ENCODE data around the gene IGF2. TPM values are rescaled to one million over a fixed set of nuclear protein-coding genes. Genes with fewer than 3 reads are reported as not detected.

IGF2 gene
- polyA plus RNA-seq, 1 donor (not counting 4 experiments of a cell fraction or from before 2014, with no cell fraction given) = not detected

GRCh38 chr11:2153581-2154194 is 14.5 kb upstream of the IGF2 start:
- Histone ChIP-seq H3K79me2 (ENCODE audit: control insufficient read depth, insufficient read depth, low read length) (no peaks in the 10 kb centered on the region), H3K27me3 (ENCODE audit: control insufficient read depth, extremely low read depth, insufficient read depth, low read length) (peaks cover 28% of the 10 kb centered on the region), H3K9ac (ENCODE audit: control insufficient read depth, extremely low read depth, insufficient read depth, low read length) (no peak overlapping the region), H3K27ac (ENCODE audit: control insufficient read depth, insufficient read depth, low read length) (no peak overlapping the region), H3K9me1 (ENCODE audit: control insufficient read depth, extremely low read depth, insufficient read depth, low read length) (no peaks in the 10 kb centered on the region), H4K20me1 (ENCODE audit: control insufficient read depth, extremely low read depth, insufficient read depth, low read length) (peaks cover 3% of the 10 kb centered on the region), H3K36me3 (ENCODE audit: control insufficient read depth in 2 of 2, extremely low read depth in 1 of 2, insufficient read depth in 2 of 2, low read length in 2 of 2) (no peaks in the 10 kb centered on the region), H2AFZ (ENCODE audit: control insufficient read depth, low read length) (no peak overlapping the region), H3K4me3 (ENCODE audit: control insufficient read depth in 2 of 3, extremely low read depth in 1 of 3, insufficient read depth in 2 of 3, low read depth in 1 of 3, low read length in 3 of 3) (no peak overlapping the region), H3K4me2 (ENCODE audit: control insufficient read depth, extremely low read depth, insufficient read depth, low read depth, low read length) (no peak overlapping the region), H3K9me3 (ENCODE audit: control insufficient read depth, low read depth, low read length) (no peaks in the 10 kb centered on the region), H3K4me1 (ENCODE audit: control insufficient read depth, extremely low read depth, insufficient read depth, low read length) (peaks cover 5% of the 10 kb centered on the region)
- FAIRE-seq (no peak), DNase-seq (ENCODE audit: low read depth, low spot score) (no peak)
- dilution Hi-C loops (cut with MboI; ENCODE audit: extremely low pct_ligation_motif_present, low sequenced_read_pairs) = no loop called here
- TF ChIP-seq, protein P1, sequence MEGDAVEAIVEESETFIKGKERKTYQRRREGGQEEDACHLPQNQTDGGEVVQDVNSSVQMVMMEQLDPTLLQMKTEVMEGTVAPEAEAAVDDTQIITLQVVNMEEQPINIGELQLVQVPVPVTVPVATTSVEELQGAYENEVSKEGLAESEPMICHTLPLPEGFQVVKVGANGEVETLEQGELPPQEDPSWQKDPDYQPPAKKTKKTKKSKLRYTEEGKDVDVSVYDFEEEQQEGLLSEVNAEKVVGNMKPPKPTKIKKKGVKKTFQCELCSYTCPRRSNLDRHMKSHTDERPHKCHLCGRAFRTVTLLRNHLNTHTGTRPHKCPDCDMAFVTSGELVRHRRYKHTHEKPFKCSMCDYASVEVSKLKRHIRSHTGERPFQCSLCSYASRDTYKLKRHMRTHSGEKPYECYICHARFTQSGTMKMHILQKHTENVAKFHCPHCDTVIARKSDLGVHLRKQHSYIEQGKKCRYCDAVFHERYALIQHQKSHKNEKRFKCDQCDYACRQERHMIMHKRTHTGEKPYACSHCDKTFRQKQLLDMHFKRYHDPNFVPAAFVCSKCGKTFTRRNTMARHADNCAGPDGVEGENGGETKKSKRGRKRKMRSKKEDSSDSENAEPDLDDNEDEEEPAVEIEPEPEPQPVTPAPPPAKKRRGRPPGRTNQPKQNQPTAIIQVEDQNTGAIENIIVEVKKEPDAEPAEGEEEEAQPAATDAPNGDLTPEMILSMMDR (optimal IDR thresholded peaks at IDR 0.05 in 1 of 3, IDR thresholded peaks at IDR 0.05 in 1 of 3, conservative IDR thresholded peaks at IDR 0.05 in 1 of 3; ENCODE audit: extremely low read depth in 1 of 3, insufficient read depth in 2 of 3, low read length in 3 of 3) = no peak
- TF ChIP-seq EZH2 (IDR thresholded peaks at IDR 0.05; ENCODE audit: low read length) = no peak

DNA sequence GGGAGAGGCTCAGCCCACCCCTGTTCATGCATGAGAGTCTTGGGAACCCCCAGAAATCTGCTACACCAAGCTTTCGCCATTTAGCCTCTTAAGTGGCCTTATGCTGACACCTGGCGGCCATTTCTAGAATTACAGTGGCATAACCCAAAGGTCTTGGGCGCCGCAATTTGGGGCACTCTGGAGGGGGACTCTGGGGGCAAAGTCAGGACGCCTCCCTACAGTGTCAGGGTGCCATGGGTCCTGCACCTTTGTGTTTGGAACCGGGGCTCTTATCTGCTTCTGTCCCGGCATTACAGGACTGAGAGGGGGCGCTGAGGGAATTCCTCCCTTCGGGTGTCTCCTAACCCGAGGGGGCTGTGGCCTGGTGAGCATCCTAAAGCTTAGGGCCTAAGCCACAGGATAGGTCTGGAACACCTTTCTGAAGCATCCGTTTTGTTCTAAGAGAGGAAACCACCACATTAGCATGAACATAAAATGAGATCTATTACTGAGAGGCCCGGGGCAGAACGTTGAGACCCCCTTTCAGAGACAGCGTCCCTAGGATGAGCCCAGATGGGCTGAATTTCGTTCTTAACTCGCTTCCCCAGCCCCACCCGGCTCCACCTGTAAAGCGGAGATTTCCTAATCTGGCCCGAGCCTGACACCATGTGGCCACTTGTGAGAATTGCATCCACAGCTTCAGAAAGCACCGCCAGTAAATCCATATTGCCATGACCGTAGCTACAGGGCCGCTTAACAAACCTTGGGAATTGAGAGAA is 12.5 kb upstream of the IGF2 start:
- dilution Hi-C loops (cut with MboI; ENCODE audit: extremely low pct_ligation_motif_present, low sequenced_read_pairs) = no loop called here
- no peak for DNase-seq (ENCODE audit: low read depth, low spot score)
- Histone ChIP-seq H3K9ac (ENCODE audit: control insufficient read depth, extremely low read depth, insufficient read depth, low read length) (no peak overlapping the region), H3K4me3 (ENCODE audit: control insufficient read depth in 2 of 3, extremely low read depth in 1 of 3, insufficient read depth in 2 of 3, low read depth in 1 of 3, low read length in 3 of 3) (no peak overlapping the region), H3K4me2 (ENCODE audit: control insufficient read depth, extremely low read depth, insufficient read depth, low read depth, low read length) (no peak overlapping the region), H4K20me1 (ENCODE audit: control insufficient read depth, extremely low read depth, insufficient read depth, low read length) (peaks cover 3% of the 10 kb centered on the region), H3K9me1 (ENCODE audit: control insufficient read depth, extremely low read depth, insufficient read depth, low read length) (no peaks in the 10 kb centered on the region), H3K9me3 (ENCODE audit: control insufficient read depth, low read depth, low read length) (no peaks in the 10 kb centered on the region), H3K79me2 (ENCODE audit: control insufficient read depth, insufficient read depth, low read length) (no peaks in the 10 kb centered on the region), H3K27me3 (ENCODE audit: control insufficient read depth, extremely low read depth, insufficient read depth, low read length) (peaks cover 48% of the 10 kb centered on the region), H3K36me3 (ENCODE audit: control insufficient read depth in 2 of 2, extremely low read depth in 1 of 2, insufficient read depth in 2 of 2, low read length in 2 of 2) (no peaks in the 10 kb centered on the region), H3K27ac (ENCODE audit: control insufficient read depth, insufficient read depth, low read length) (no peak overlapping the region), H3K4me1 (ENCODE audit: control insufficient read depth, extremely low read depth, insufficient read depth, low read length) (peaks cover 5% of the 10 kb centered on the region), H2AFZ (ENCODE audit: control insufficient read depth, low read length) (no peak overlapping the region)
- peak; percentile 63 for FAIRE-seq
- TF ChIP-seq, protein P1 (optimal IDR thresholded peaks at IDR 0.05 in 1 of 3, IDR thresholded peaks at IDR 0.05 in 1 of 3, conservative IDR thresholded peaks at IDR 0.05 in 1 of 3; ENCODE audit: extremely low read depth in 1 of 3, insufficient read depth in 2 of 3, low read length in 3 of 3) = peak; percentile 69 to 82 (median 81)
- no peak for TF ChIP-seq EZH2 (IDR thresholded peaks at IDR 0.05; ENCODE audit: low read length)
